K562 (cell line): ENCODE measurements around the gene OR2A12. TPM values are rescaled to one million over a fixed set of nuclear protein-coding genes. Genes with fewer than 3 reads are reported as not detected.
A peak's percentile ranks its signal among the peaks of the same experiment; 100 is the strongest.

Experiments used
- BCLAF1 ChIP-seq, 2 experiments: fragments of 450-650 bp in 1 of 2; IDR thresholded peaks; 2 replicates each; pipeline ENCODE4 v1.6.1; 2011 to 2017; ENCODE audit warnings: low read depth in 2 of 2, antibody characterized with exemption in 1 of 2, borderline replicate concordance in 1 of 2, low read length in 1 of 2, mild to moderate bottlenecking in 1 of 2, mixed read lengths in 1 of 2; ENCODE audit not compliant: control insufficient read depth in 1 of 2
- BHLHE40 ChIP-seq: IDR thresholded peaks from 2 replicates; pipeline ENCODE4 v1.6.1; 2011; ENCODE audit warnings: low read length, improper control_type of control experiment
- CBFA2T2 ChIP-seq: fragments of 450-650 bp; conservative IDR thresholded peaks from 2 replicates; pipeline ENCODE4 v1.6.1; 2017; ENCODE audit warnings: mild to moderate bottlenecking
- CBX3 ChIP-seq, 2 experiments: IDR thresholded peaks; 1 replicate in 1 of 2; 2 replicates in 1 of 2; pipeline ENCODE4 v1.6.1; 2012; ENCODE audit warnings: inconsistent platforms in 2 of 2, low read length in 2 of 2, borderline replicate concordance in 1 of 2, control low read depth in 1 of 2
- CC2D1A ChIP-seq: fragments of 450-650 bp; IDR thresholded peaks from 2 replicates; pipeline ENCODE4 v1.6.1; 2017; ENCODE audit warnings: mild to moderate bottlenecking
- DEAF1 ChIP-seq: fragments of 450-650 bp; formaldehyde crosslinking; IDR thresholded peaks from 2 replicates; pipeline ENCODE4 v1.4.0; 2020; ENCODE audit warnings: mild to moderate bottlenecking, moderate library complexity
- HINFP ChIP-seq: fragments of 450-650 bp; conservative IDR thresholded peaks from 2 replicates; pipeline ENCODE4 v1.6.1; 2016; ENCODE audit warnings: missing genetic modification characterization, low read depth, mild to moderate bottlenecking, control low read depth, missing compliant biosample characterization
- JUN ChIP-seq, 2 experiments: sonication (generic) in 1 of 2; formaldehyde crosslinking in 1 of 2; IDR thresholded peaks; 2 replicates each; pipeline versions ENCODE4 v1.6.1 to v1.8.0; 2012 to 2022; ENCODE audit warnings: borderline replicate concordance in 2 of 2, mild to moderate bottlenecking in 2 of 2, improper control_type of control experiment in 1 of 2, low read depth in 1 of 2, low read length in 1 of 2, missing genetic modification reagents in 1 of 2
- MAZ ChIP-seq, 2 experiments: fragments of 450-650 bp in 1 of 2; sonication (generic) in 1 of 2; formaldehyde crosslinking; IDR thresholded peaks in 1 of 2; conservative IDR thresholded peaks in 1 of 2; 2 replicates each; pipeline versions ENCODE4 v1.4.0 to v1.5.0; 2020; ENCODE audit warnings: mild to moderate bottlenecking in 1 of 2, missing genetic modification reagents in 1 of 2
- RAD51 ChIP-seq: fragments of 450-650 bp; IDR thresholded peaks from 2 replicates; pipeline ENCODE4 v1.7.1; 2016; ENCODE audit warnings: low read depth, mild to moderate bottlenecking, borderline replicate concordance
- SETDB1 ChIP-seq: IDR thresholded peaks from one replicate; pipeline ENCODE4 v1.6.1; 2012; ENCODE audit warnings: low read length, control low read depth, inconsistent platforms
- SMC3 ChIP-seq: conservative IDR thresholded peaks from 2 replicates; pipeline ENCODE4 v1.6.1; 2011; ENCODE audit warnings: low read depth, low read length, improper control_type of control experiment; ENCODE audit not compliant: insufficient read depth
- STAG1 ChIP-seq: sonication (generic); formaldehyde crosslinking; IDR thresholded peaks from 2 replicates; pipeline ENCODE4 v1.5.0; 2020; ENCODE audit warnings: missing genetic modification reagents, borderline replicate concordance
- TFE3 ChIP-seq: fragments of 450-650 bp; formaldehyde crosslinking; IDR thresholded peaks from 2 replicates; pipeline ENCODE4 v1.4.0; 2020; ENCODE audit warnings: mild to moderate bottlenecking, mixed read lengths
- polyA plus RNA-seq, 8 experiments: library from polyadenylated mRNA; depleted of rRNA in 4 of 8; stranded (reverse) in 5 of 8; unstranded in 3 of 8; fragments of >200 nt; fragmentation: Nextera tagmentation in 2 of 8; fragmentation: Illumina TruSeq in 1 of 8; extraction: Ambion mirVana in 2 of 8; extraction: Trizol in 1 of 8; gene quantifications; 2 replicates each; pipeline versions ENCODE4 v1.2.1 to v1.2.3, GENCODE V29; 2011 to 2014; ENCODE audit warnings: inconsistent platforms in 1 of 8, missing spikeins in 1 of 8
- total RNA-seq, 7 experiments: library from RNA; depleted of rRNA in 6 of 7; stranded (reverse); fragments of >200 nt in 6 of 7; fragmentation: Illumina TruSeq in 2 of 7; extraction: Trizol in 2 of 7; gene quantifications; 2 replicates each; pipeline versions ENCODE4 v1.2.1 to v1.2.3, GENCODE V29; 2011 to 2021; ENCODE audit warnings: low replicate concordance in 1 of 7
- TF ChIP-seq, protein P1 (sequence below): IDR thresholded peaks from 3 replicates; pipeline ENCODE4 v1.6.1; 2011; ENCODE audit warnings: borderline replicate concordance, mild to moderate bottlenecking; ENCODE audit not compliant: insufficient read length, insufficient read depth

The OR2A12 gene
- total and polyA plus RNA-seq, 9 of the 15 experiments (the other 6 are each of a cell fraction or from before 2014, with no cell fraction given), result not detected

GRCh38 chr7:144127714-144128334 is 41.7 kb downstream of the OR2A12 start (continued):
- TF ChIP-seq DEAF1 (CRISPR knock-in tag) (peak; percentile 88), RAD51 (peak; percentile 92), MAZ (CRISPR knock-in tag; conservative IDR thresholded peaks at IDR 0.05 in 1 of 2, IDR thresholded peaks at IDR 0.05 in 1 of 2) (0 out of 4 replicates have a peak, but pooled peaks of 1 of the 2 experiments have one; percentile 32), SETDB1 (peak; percentile 42), TFE3 (CRISPR knock-in tag) (peak; percentile 80), HINFP (tag) (no peak), BCLAF1 (IDR thresholded peaks at IDR 0.05; ENCODE audit: borderline replicate concordance in 1 of 2, control insufficient read depth in 1 of 2, low read depth in 2 of 2, low read length in 1 of 2) (no peak), STAG1 (CRISPR knock-in tag) (peak; percentile 76; the same call in 1 of the 2 replicates), CC2D1A (0 out of 2 replicates have a peak, but pooled peaks have one; percentile 53), CBFA2T2 (peak; percentile 62), SMC3 (peak; percentile 90), JUN (IDR thresholded peaks at IDR 0.05; ENCODE audit: borderline replicate concordance, low read depth, low read length) (peak; percentile 39; the same call in 1 of the 2 replicates), JUN (CRISPR knock-in tag; IDR thresholded peaks at IDR 0.05; ENCODE audit: borderline replicate concordance) (no peak), CBX3 (IDR thresholded peaks at IDR 0.05; ENCODE audit: borderline replicate concordance in 1 of 2, low read length in 2 of 2) (peak in 1 of 2 experiments; percentile 64; a peak in 1 of 3 replicates), BHLHE40 (0 out of 2 replicates have a peak, but pooled peaks have one; percentile 18)
- TF ChIP-seq, protein P1, sequence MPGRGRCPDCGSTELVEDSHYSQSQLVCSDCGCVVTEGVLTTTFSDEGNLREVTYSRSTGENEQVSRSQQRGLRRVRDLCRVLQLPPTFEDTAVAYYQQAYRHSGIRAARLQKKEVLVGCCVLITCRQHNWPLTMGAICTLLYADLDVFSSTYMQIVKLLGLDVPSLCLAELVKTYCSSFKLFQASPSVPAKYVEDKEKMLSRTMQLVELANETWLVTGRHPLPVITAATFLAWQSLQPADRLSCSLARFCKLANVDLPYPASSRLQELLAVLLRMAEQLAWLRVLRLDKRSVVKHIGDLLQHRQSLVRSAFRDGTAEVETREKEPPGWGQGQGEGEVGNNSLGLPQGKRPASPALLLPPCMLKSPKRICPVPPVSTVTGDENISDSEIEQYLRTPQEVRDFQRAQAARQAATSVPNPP, result no peak
